Caco-2 (cell line): ENCODE results near the gene APOBEC3B. TPM values are rescaled to one million over a fixed set of nuclear protein-coding genes. Genes with fewer than 3 reads are reported as not detected.
"Not testable (repeated sequence)": the region's sequence is repeated elsewhere in the genome, so short reads cannot be mapped to it uniquely, and the experiment has no call there.

Experiments
- BruUV-seq: library from RNA; stranded (reverse); fragments of 400-500 nt; replicated peaks from 2 replicates; lab custom pipeline; 2021; lab: Mats Ljungman, UMichigan
- CTCF ChIA-PET: fragments of 300-600 bp; sonication (Branson Sonifier 250); formaldehyde crosslinking; loops from one replicate; lab custom pipeline; 2022; ENCODE audit warnings: antibody characterized with exemption; lab: Charles Lee
- POLR2A ChIA-PET: fragments of 300-600 bp; sonication (Branson Sonifier 250); formaldehyde crosslinking; loops from one replicate; lab custom pipeline; 2022; ENCODE audit warnings: antibody characterized with exemption; lab: Charles Lee
- DNase-seq, 2 experiments: peaks; one replicate each; pipeline versions ENCODE4 v3.0.0 to v3.0.0-alpha.2; 2020 to 2022
- H3K27me3 ChIP-seq: replicated peaks from 2 replicates; pipeline ENCODE4 v1.6.0; 2011; ENCODE audit warnings: low read length; ENCODE audit not compliant: control insufficient read depth, insufficient read depth
- H3K36me3 ChIP-seq: 2 replicates; pipeline ENCODE4 v1.5.1; 2011; ENCODE audit warnings: low read length; ENCODE audit not compliant: control insufficient read depth, insufficient read depth
- H3K4me1 ChIP-seq: fragments of 250-450 bp; sonication (Bioruptor Pico); 2 replicates; pipeline ENCODE4 v1.5.1; 2020; ENCODE audit warnings: mild to moderate bottlenecking
- H3K4me3 ChIP-seq: 2 replicates; pipeline ENCODE4 v1.5.1; 2011; ENCODE audit warnings: low read depth, mild to moderate bottlenecking, control low read depth, low read length
- H3K9me3 ChIP-seq: fragments of 250-450 bp; sonication (Bioruptor Pico); 2 replicates; pipeline ENCODE4 v1.5.1; 2020; ENCODE audit warnings: mild to moderate bottlenecking, moderate library complexity
- H3K27ac Mint-ChIP-seq: one replicate; pipeline ENCODE4 v1.8.0; 2022; ENCODE audit warnings: mixed read lengths; ENCODE audit not compliant: unreplicated experiment
- H3K27me3 Mint-ChIP-seq: one replicate; pipeline ENCODE4 v1.8.0; 2022; ENCODE audit warnings: mixed read lengths; ENCODE audit not compliant: insufficient read depth, unreplicated experiment
- H3K36me3 Mint-ChIP-seq: one replicate; pipeline ENCODE4 v1.8.0; 2022; ENCODE audit warnings: mild to moderate bottlenecking, mixed read lengths; ENCODE audit not compliant: insufficient read depth, unreplicated experiment
- H3K4me1 Mint-ChIP-seq: one replicate; pipeline ENCODE4 v1.8.0; 2022; ENCODE audit warnings: low read depth, mixed read lengths; ENCODE audit not compliant: unreplicated experiment
- H3K4me3 Mint-ChIP-seq: one replicate; pipeline ENCODE4 v1.8.0; 2022; ENCODE audit warnings: mild to moderate bottlenecking, moderate library complexity, mixed read lengths; ENCODE audit not compliant: unreplicated experiment
- H3K9me3 Mint-ChIP-seq: one replicate; pipeline ENCODE4 v1.8.0; 2022; ENCODE audit warnings: mixed read lengths; ENCODE audit not compliant: unreplicated experiment
- CTCF ChIP-seq, 2 experiments: fragments of 200-600 bp in 1 of 2; IDR thresholded peaks; 1 replicate in 1 of 2; 2 replicates in 1 of 2; pipeline versions ENCODE4 v1.5.1 to v1.8.0; 2011 to 2022; ENCODE audit warnings: antibody characterized with exemption in 1 of 2, control low read depth in 1 of 2, inconsistent platforms in 1 of 2, low read depth in 1 of 2, low read length in 1 of 2, mild to moderate bottlenecking in 1 of 2, moderate library complexity in 1 of 2; ENCODE audit not compliant: insufficient read depth in 1 of 2, severe bottlenecking in 1 of 2, unreplicated experiment in 1 of 2
- intact Hi-C: fragments of 100-400 bp; cut with micrococcal nuclease; formaldehyde crosslinking; loops from one replicate; pipeline ENCODE4 v1.10.0; 2022; ENCODE audit not compliant: unreplicated experiment
- total RNA-seq: library from RNA; stranded (reverse); gene quantifications from 2 replicates; pipeline ENCODE4 v1.2.3, GENCODE V29; 2022

The APOBEC3B gene
- total RNA-seq, 1 experiment from 2014 or later: 55.8 TPM

GRCh38 chr22:38943882-38944281 is 38.3 kb upstream of the APOBEC3B start:
- H3K9me3 Mint-ChIP-seq: no peaks in the 10 kb centered on the region
- Histone ChIP-seq H3K9me3 (no peaks in the 10 kb centered on the region), H3K4me1 (peaks cover 4% of the 10 kb centered on the region; the same call in 1 of the 2 replicates), H3K36me3 (no peaks in the 10 kb centered on the region), H3K27me3 (no peaks in the 10 kb centered on the region), H3K4me3 (no peak overlapping the region)
- no peaks in the 10 kb centered on the region for H3K36me3 Mint-ChIP-seq
- POLR2A ChIA-PET: no interaction called here
- no TSS peak for BruUV-seq
- TF ChIP-seq CTCF (IDR thresholded peaks at IDR 0.05; ENCODE audit: insufficient read depth in 1 of 2, low read depth in 1 of 2, low read length in 1 of 2, severe bottlenecking in 1 of 2, unreplicated experiment in 1 of 2): no peak
- peak overlapping the region; percentile 60 for H3K27ac Mint-ChIP-seq
- DNase-seq: no peak
- intact Hi-C loops: no loop called here
- no peaks in the 10 kb centered on the region for H3K27me3 Mint-ChIP-seq
- H3K4me1 Mint-ChIP-seq: peaks cover 8% of the 10 kb centered on the region
- no peak overlapping the region for H3K4me3 Mint-ChIP-seq
- CTCF ChIA-PET: no interaction called here

GRCh38 chr22:38944653-38945052 is 37.5 kb upstream of the APOBEC3B start:
- Mint-ChIP-seq H3K4me1 (peaks cover 8% of the 10 kb centered on the region), H3K27ac (no peak overlapping the region)
- TF ChIP-seq CTCF (IDR thresholded peaks at IDR 0.05; ENCODE audit: insufficient read depth in 1 of 2, low read depth in 1 of 2, low read length in 1 of 2, severe bottlenecking in 1 of 2, unreplicated experiment in 1 of 2): no peak

GRCh38 chr22:38945706-38946338 is 36.3 kb upstream of the APOBEC3B start:
- DNase-seq: peak in 1 of 2 experiments; percentile 43
- H3K4me1 ChIP-seq, H3K27me3 Mint-ChIP-seq, H3K4me3 ChIP-seq, H3K4me3 Mint-ChIP-seq, H3K27me3 ChIP-seq, CTCF ChIA-PET, POLR2A ChIA-PET, H3K36me3 ChIP-seq, H3K36me3 Mint-ChIP-seq, H3K4me1 Mint-ChIP-seq, H3K9me3 Mint-ChIP-seq, H3K9me3 ChIP-seq, BruUV-seq: not testable (repeated sequence)
- H3K27ac Mint-ChIP-seq: peak overlapping the region; percentile 43
- intact Hi-C loops: loop anchor here (1.0 kb wide), 1 partner anchor 22 kb away; no protein-coding TSS in a partner anchor

More at GRCh38 chr22:38944653-38945052, 37.5 kb upstream of the APOBEC3B start:
- Histone ChIP-seq H3K27me3 (no peaks in the 10 kb centered on the region), H3K36me3 (no peaks in the 10 kb centered on the region), H3K4me1 (peaks cover 4% of the 10 kb centered on the region; the same call in 1 of the 2 replicates), H3K9me3 (no peaks in the 10 kb centered on the region), H3K4me3 (no peak overlapping the region)
- no peaks in the 10 kb centered on the region for H3K36me3 Mint-ChIP-seq
- no TSS peak for BruUV-seq
- H3K9me3 Mint-ChIP-seq: no peaks in the 10 kb centered on the region
- no peak overlapping the region for H3K4me3 Mint-ChIP-seq
- CTCF ChIA-PET: no interaction called here
- H3K27me3 Mint-ChIP-seq: no peaks in the 10 kb centered on the region
- DNase-seq: no peak
- POLR2A ChIA-PET: no interaction called here
- intact Hi-C loops: loop anchor here (1.0 kb wide), 1 partner anchor 20 kb away; no protein-coding TSS in a partner anchor
